SIG-M5 (cell line): ENCODE data around the gene SOX15.

Experiments
- DNase-seq: peaks from one replicate; lab custom pipeline; 2025; lab: John Stamatoyannopoulos, UW

The SOX15 gene

DNA sequence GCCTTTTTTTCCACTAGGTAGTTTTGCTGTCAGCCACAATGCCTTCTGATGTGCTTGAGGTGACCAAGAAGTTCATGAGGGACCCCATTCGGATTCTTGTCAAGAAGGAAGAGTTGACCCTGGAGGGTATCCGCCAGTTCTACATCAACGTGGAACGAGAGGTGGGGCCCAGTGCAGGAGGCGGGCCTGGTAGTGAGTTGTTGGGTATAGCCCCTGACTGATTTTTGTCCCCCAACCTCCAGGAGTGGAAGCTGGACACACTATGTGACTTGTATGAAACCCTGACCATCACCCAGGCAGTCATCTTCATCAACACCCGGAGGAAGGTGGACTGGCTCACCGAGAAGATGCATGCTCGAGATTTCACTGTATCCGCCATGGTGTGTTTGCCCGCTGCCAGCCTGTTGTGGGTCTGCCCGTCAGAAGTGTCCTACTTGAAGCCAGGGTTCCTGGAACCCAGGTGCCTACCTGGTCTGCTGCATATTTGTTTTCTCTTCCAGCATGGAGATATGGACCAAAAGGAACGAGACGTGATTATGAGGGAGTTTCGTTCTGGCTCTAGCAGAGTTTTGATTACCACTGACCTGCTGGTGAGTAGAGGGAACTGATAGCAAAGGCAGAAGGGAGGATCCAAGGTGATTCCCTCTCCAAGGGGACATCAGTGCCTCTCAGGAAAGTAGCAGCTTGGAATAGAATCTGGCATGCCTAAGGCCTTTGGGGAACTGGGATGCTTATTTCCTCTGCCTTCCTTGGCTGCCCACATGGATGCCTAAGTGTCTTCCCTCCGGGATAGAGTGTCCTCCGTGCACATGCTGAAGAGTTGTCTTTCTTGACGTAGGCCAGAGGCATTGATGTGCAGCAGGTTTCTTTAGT is 12.3 kb downstream of the SOX15 start:
- no peak for DNase-seq

DNA sequence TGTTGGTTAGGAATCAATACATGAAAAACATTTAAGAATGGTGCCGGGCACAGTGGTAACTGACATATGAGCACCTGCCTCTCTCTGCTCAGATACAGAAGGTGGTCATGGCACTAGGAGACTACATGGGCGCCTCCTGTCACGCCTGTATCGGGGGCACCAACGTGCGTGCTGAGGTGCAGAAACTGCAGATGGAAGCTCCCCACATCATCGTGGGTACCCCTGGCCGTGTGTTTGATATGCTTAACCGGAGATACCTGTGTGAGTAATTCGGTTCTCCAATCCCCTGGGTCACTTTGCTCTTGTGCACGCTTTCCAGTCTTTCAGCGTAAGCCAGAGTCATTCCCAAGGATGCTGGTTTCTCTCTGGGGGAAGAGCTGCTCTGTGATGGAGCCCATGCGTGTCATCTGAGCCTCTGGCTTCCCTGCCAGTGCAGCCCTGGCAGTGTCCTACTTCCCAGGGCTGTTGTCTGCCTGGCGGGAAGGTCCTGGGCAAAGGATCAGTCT is 13.4 kb downstream of the SOX15 start:
- DNase-seq = no peak

DNA sequence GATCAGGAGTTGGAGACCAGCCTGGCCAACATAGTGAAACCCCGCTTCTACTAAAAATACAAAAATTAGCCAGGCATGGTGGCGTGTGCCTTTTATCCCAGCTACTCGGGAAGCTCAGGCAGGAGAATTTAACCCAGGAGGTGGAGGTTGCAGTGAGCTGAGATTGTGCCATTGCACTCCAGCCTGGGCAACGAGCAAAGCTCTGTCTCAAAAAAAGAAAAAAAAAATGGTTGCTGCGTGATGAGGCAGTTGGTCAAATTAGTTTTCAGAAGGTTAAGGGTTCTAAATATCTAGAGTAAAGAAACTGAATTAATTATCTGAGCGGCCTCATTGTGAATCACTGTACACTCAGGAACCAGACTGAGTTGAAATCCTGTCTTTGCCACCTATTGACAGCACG is 13.9 kb downstream of the SOX15 start:
- DNase-seq = no peak

DNA sequence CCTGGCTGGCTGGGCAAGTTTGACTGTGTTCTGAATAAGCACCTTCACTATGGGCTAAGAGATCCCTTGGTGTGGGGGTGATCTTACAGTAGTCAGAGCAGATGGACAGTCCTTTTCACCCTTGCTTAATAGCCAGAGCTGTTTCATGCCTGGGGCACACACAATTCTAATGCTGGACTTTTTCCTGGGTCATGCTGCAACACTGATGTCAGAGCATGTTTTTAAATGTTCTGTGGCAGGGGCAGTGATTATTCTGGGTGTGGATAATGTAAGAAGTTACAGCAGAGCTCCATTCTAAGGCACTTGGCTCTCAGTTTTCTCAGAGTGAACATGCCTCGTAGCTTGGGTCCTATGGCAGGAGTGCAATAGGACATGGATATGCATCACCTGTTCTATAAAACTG is 14.4 kb downstream of the SOX15 start:
- DNase-seq = no peak

DNA sequence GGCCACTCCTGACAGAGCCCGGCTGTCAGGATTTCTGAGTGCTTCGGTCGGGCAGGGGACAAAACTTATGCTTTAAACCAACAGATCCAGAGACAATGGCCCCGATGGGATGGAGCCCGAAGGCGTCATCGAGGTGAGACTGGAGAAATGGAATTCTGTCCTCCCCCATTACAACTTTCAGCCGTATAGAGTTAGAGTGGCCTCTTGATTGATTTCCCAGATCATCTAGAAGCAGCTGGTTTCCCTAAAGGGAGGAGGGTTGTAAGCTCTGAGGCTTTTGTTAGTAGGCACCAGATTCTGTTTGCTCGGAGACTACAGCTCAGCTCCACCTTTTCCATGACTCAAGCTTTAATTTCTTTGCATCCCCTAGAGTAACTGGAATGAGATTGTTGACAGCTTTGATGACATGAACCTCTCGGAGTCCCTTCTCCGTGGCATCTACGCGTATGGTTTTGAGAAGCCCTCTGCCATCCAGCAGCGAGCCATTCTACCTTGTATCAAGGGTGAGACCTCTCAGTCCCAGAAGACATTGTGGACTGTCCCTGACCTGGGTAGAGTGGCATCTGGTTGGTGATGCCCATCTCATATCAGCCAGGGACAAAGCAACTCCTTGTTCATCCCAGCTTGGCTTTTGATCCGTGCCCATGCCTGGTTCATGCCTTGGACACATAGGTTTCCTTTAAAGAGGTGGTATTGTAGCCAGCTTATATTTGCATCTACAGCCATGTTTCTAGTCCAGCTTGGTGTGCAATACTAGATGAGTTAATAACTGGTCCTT is 15.5 kb downstream of the SOX15 start:
- DNase-seq = no peak

DNA sequence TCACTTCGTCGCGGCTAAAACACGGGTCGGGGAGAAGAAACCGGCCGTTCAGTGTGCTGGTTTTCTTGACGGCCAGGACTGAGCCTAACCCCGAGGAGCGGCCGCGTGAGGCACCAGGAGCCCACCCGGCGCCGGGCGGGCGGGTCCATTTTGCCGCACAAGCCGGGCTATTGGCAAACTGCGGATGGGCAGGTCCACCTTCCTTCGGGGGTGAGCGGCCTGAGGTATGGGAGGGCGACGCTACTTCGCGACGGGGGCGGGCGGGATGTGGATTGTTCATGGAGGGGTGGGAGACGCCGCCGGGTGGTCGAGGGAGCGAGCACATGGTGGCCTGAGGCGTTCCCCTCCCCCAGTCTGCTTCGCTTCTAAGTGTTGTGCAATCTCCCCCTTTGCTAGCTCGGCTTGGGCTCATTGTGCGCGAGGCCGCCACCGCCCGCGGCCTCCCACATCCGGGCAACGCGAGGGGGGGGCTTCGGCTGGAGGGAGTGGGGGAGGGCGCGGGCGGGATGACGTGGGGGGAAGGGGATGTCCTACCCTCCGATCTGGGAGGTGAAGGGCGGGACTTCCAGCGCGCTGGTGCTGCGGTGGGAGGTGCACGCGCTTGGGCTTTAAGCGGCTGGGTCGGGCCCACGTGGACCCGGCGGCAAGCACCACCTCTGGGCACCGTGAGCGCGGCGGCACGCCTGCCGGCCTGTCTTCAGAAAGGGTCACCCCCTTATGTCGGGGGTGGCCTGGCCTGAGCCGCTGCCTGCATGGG is 16.4 kb downstream of the SOX15 start:
- DNase-seq = peak; percentile 68

DNA sequence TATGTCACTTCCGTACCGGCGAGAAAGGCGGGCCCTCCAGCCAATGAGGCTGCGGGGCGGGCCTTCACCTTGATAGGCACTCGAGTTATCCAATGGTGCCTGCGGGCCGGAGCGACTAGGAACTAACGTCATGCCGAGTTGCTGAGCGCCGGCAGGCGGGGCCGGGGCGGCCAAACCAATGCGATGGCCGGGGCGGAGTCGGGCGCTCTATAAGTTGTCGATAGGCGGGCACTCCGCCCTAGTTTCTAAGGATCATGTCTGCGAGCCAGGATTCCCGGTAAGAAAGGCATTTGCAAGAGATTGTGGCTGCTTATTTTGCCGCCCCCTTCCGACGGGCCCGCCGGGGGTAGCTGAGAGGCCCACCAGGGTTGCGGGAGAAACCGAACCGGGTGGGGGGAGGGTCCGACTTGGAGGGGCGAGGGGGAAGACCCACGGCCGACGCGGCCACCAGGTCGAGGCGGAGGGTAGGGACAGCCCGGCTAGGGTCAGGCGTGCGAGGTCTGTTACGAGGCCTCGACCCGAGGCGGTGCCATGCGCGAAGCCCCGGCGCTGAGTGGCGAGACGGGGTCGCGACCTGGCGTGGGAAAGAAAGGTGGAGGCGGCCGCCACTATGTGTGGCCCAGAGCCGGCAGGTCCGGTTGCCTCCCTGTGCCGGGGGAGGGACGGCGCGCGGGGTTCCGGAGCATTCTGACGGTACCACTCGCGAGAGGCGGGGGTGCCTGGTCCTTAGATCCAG is 17.1 kb downstream of the SOX15 start:
- peak; percentile 87 for DNase-seq

DNA sequence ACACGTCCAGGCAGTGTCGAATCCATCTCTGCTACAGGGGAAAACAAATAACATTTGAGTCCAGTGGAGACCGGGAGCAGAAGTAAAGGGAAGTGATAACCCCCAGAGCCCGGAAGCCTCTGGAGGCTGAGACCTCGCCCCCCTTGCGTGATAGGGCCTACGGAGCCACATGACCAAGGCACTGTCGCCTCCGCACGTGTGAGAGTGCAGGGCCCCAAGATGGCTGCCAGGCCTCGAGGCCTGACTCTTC is 17.6 kb downstream of the SOX15 start:
- DNase-seq = no peak

DNA sequence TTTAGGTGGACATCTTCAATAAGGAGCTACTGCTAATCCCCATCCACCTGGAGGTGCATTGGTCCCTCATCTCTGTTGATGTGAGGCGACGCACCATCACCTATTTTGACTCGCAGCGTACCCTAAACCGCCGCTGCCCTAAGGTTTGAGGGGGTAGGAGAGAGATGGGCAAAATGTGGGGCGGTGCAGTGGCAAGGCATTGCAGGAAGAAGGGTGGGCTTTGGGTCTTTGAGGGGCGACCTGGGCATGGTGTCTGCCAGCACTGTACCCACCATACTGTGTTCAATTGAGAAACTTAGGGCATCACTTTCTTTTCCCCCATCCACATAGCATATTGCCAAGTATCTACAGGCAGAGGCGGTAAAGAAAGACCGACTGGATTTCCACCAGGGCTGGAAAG is 19.5 kb downstream of the SOX15 start:
- DNase-seq = no peak

DNA sequence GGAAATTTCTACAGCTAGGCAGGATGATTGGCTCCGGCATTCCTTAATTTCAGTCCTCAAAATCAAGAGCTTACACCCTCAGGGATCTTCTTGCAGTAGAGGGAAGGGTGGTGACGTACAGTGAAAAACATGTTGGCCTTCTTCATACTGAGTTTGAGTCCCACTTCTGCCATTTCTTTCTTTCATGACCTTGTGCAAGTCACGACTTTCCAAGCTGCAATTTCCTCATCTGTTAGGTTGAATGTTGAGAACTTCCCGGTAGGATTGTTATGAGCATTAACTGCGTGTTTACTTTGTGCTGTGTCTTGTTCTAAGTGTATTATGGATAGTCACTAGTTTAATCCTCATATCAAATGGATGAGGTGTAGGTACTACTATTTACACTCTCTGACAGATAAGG is 20.3 kb downstream of the SOX15 start:
- DNase-seq = no peak

DNA sequence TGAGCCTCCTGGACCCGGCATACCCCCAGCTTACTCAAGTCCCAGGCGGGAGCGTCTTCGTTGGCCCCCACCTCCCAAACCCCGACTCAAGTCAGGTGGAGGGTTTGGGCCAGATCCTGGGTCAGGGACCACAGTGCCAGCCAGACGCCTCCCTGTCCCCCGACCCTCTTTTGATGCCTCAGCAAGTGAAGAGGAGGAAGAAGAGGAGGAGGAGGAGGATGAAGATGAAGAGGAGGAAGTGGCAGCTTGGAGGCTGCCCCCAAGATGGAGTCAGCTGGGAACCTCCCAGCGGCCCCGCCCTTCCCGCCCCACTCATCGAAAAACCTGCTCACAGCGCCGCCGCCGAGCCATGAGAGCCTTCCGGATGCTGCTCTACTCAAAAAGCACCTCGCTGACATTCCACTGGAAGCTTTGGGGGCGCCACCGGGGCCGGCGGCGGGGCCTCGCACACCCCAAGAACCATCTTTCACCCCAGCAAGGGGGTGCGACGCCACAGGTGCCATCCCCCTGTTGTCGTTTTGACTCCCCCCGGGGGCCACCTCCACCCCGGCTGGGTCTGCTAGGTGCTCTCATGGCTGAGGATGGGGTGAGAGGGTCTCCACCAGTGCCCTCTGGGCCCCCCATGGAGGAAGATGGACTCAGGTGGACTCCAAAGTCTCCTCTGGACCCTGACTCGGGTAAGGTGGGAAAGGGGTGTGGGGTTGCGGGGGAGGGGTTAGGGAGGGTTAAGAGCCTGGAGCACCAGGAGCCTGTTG is 26.6 kb downstream of the SOX15 start:
- no peak for DNase-seq

DNA sequence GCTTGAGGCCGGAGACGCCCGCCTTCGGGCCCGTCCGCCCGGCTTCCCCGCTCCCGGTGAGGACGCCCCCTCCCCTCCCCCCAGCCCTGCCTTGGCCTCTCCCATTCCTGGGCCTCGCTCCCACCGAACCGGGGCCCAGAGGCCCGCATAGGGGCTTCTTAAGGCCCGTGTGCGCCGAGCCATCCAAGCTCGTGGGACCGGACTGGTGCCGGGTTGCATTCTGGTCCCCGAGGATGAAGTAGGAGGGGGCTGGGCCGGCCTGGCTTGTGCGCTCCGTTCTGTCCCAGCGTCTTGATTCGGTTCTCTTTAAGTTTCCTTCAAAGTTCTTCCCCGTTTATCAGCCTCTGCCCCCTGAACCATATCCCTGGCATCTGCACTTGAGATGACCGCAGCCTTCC is 27.7 kb downstream of the SOX15 start:
- no peak for DNase-seq

DNA sequence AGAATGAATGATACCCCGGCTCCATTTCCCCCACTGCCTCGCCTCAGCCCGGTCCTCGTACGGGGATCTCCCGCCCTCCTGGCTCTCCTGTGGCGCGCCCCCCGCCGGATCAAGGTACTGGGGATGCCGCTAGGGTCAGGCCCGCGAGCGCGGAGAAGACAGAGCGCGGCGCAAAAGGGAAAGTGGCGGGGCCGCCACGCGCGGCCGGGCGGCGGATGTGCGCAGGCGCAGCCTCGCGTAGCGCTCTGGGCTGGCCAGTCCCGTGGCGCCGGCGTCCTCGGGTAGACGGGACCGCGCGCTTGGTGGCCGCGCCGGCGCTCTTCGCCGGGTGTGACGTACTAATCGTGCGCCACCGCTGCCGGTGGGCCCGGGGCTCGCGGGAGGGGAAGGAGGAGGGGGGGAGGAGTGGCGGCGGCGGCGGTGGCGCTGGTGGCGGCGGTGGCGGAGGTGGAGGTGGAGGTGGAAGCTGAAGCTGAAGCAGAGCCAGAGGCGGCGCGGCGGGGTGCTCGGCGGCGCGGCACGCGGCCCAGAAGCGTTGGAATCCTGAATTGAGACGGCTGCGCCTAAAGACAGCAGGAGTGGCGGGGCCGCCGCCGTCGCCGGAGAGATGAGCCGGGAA is 28.2 kb downstream of the SOX15 start, which contains the start of gene SENP3:
SENP3 (plus strand) TSS at position 331 of the 619 bp plus-strand sequence. CDS start 1,158 bp downstream, outside the sequence.
- no peak for DNase-seq

DNA sequence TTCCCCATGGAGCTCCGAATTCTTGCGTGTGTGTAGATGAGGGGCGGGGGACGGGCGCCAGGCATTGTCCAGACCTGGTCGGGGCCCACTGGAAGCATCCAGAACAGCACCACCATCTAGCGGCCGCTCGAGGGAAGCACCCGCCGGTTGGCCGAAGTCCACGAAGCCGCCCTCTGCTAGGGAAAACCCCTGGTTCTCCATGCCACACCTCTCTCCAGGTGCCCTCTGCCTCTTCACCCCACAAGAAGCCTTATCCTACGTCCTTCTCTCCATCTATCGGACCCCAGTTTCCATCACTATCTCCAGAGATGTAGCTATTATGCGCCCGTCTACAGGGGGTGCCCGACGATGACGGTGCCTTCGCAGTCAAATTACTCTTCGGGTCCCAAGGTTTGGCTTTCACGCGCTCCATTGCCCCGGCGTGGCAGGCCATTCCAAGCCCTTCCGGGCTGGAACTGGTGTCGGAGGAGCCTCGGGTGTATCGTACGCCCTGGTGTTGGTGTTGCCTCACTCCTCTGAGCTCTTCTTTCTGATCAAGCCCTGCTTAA is 28.8 kb downstream of the SOX15 start:
- no peak for DNase-seq

DNA sequence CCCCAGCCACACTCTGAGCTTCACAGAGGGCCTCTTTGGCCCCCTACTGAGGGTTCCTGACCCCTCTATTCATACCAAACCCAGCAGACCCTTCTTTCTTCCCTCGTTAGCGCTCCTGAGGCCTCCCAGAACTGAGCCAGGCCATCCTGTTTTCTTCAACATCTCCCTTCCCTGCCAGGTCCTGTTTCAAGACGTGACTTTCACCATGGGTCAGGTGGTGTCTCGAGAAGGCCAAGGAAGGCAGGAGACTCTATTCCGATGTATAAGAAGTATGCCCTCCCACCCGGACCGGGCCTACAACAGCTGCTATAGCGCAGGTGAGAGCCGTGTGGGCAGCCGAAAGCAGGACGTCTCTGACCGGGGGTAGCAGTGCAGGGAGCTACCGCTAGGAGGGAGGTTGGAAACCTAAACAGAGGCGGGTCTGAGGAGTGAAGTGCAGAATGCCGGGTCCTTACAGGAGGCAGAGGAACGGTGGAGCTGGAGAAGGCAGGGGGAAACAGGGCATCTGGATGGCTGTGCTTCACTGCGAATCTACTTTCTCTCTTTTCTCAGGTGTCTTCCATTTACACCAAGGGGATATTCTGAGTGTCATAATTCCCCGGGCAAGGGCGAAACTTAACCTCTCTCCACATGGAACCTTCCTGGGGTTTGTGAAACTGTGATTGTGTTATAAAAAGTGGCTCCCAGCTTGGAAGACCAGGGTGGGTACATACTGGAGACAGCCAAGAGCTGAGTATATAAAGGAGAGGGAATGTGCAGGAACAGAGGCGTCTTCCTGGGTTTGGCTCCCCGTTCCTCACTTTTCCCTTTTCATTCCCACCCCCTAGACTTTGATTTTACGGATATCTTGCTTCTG is 29.5 kb downstream of the SOX15 start:
- DNase-seq = no peak

DNA sequence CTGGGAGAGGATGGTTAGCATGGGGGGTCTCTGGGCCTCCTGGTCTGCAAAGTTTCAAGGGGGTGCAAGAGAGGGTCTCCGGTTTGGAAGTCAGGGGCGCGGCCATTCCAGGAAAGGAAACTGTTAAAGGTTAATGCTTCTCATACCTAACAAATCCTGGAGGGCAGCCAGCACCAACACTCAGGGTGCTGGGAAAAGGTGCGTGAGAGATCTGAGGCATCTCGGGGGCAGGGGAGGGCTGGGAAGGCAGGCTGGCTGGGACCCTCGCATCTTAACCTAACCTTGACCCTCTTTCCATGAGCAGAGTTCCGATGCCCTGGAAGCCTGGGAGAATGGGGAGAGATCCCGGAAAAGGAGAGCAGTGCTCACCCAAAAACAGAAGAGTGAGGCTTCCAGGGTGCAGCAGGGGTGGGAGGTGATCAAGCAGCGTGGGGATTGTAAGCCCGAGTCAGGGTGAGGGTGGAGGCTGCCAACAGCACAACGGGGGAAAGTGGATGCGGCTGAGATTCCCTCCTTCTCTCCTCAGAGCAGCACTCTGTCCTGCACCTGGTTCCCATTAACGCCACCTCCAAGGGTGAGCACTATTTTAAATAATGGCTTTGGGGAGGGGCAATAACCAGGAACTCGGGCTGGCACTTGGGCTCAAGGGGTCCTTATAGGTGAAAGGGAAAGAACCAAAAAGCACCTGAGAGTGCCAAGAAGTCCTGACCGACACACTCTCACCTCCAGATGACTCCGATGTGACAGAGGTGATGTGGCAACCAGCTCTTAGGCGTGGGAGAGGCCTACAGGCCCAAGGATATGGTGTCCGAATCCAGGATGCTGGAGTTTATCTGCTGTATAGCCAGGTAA is 30.3 kb downstream of the SOX15 start:
- no peak for DNase-seq

DNA sequence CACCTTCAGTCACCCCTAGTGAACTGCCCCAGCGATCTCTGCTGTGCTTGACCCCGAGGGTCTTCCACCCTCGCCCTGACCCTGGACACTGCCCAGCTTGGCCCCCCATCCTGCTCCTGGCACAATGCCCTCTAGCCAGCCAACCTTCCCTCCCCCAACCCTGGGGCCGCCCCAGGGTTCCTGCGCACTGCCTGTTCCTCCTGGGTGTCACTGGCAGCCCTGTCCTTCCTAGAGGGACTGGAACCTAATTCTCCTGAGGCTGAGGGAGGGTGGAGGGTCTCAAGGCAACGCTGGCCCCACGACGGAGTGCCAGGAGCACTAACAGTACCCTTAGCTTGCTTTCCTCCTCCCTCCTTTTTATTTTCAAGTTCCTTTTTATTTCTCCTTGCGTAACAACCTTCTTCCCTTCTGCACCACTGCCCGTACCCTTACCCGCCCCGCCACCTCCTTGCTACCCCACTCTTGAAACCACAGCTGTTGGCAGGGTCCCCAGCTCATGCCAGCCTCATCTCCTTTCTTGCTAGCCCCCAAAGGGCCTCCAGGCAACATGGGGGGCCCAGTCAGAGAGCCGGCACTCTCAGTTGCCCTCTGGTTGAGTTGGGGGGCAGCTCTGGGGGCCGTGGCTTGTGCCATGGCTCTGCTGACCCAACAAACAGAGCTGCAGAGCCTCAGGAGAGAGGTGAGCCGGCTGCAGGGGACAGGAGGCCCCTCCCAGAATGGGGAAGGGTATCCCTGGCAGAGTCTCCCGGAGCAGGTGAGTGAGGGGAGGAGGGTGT is 31.2 kb downstream of the SOX15 start, which contains the start of gene TNFSF13:
TNFSF13 (plus strand) TSS at position 207 of the 776 bp plus-strand sequence; CDS start at position 497, 290 bp downstream.
- DNase-seq = peak; percentile 59
